Effector memory CD4-positive, alpha-beta T cell (primary cell): ENCODE measurements around the gene HCFC1R1.

Source experiments
- DNase-seq, 3 donors: peaks; one replicate each; pipeline ENCODE4 v3.0.0-alpha.2; 2020
- H3K27ac ChIP-seq: 2 replicates; pipeline ENCODE4 v1.7.0; 2013; ENCODE audit warnings: mild to moderate bottlenecking, low read length, moderate library complexity; ENCODE audit not compliant: insufficient read depth, poor library complexity, severe bottlenecking
- H3K27me3 ChIP-seq: replicated peaks from 2 replicates; pipeline ENCODE4 v1.7.0; 2013; ENCODE audit warnings: mild to moderate bottlenecking, low read length; ENCODE audit not compliant: insufficient read depth, control insufficient read depth, poor library complexity, severe bottlenecking
- H3K36me3 ChIP-seq: 2 replicates; pipeline ENCODE4 v1.7.0; 2013; ENCODE audit warnings: mild to moderate bottlenecking, low read length, moderate library complexity; ENCODE audit not compliant: control insufficient read depth, insufficient read depth
- H3K4me1 ChIP-seq: 2 replicates; pipeline ENCODE4 v1.7.0; 2013; ENCODE audit warnings: low read length, mild to moderate bottlenecking; ENCODE audit not compliant: control insufficient read depth, insufficient read depth, poor library complexity, severe bottlenecking
- H3K4me3 ChIP-seq: 2 replicates; pipeline ENCODE4 v1.7.0; 2013; ENCODE audit warnings: low read length, low read depth, mild to moderate bottlenecking; ENCODE audit not compliant: insufficient read depth, poor library complexity, severe bottlenecking
- H3K9me3 ChIP-seq: 2 replicates; pipeline ENCODE4 v1.7.0; 2013; ENCODE audit warnings: mild to moderate bottlenecking, low read length, moderate library complexity; ENCODE audit not compliant: control insufficient read depth

Gene HCFC1R1

GRCh38 chr16:3065742-3066439 lies 42.1 kb upstream of the HCFC1R1 start:
- peaks cover 18% of the 10 kb centered on the region for H3K36me3 ChIP-seq
- no peaks in the 10 kb centered on the region for H3K27me3 ChIP-seq
- no peaks in the 10 kb centered on the region for H3K9me3 ChIP-seq
- peak overlapping the region; percentile 87 for H3K4me3 ChIP-seq
- peak overlapping the region; percentile 97 for H3K27ac ChIP-seq
- H3K4me1 ChIP-seq = peaks cover 38% of the 10 kb centered on the region
- DNase-seq = no peak

- H3K4me1 ChIP-seq = peaks cover 32% of the 10 kb centered on the region
- peaks cover 18% of the 10 kb centered on the region for H3K36me3 ChIP-seq
- peak within 1 kb of the TSS; percentile 97 for H3K27ac ChIP-seq
- no peaks in the 10 kb centered on the region for H3K27me3 ChIP-seq
- peak within 1 kb of the TSS; percentile 87 for H3K4me3 ChIP-seq
- DNase-seq = peak; percentile 55 to 73 (median 56)
- H3K9me3 ChIP-seq = no peaks in the 10 kb centered on the region
These were observed 41.5 kb upstream of the HCFC1R1 start, which contains the start of gene IL32 for GRCh38 chr16:3065069-3065741. IL32 (plus strand) TSS chr16:3065640; CDS start chr16:3065812, 172 bp downstream.

GRCh38 chr16:3063625-3064386 lies 40.1 kb upstream of the HCFC1R1 start:
- H3K9me3 ChIP-seq = no peaks in the 10 kb centered on the region
- H3K27me3 ChIP-seq = no peaks in the 10 kb centered on the region
- no peak for DNase-seq
- H3K27ac ChIP-seq = peak overlapping the region; percentile 97
- H3K4me3 ChIP-seq = no peak overlapping the region
- peaks cover 28% of the 10 kb centered on the region for H3K4me1 ChIP-seq
- H3K36me3 ChIP-seq = peaks cover 10% of the 10 kb centered on the region

DNA sequence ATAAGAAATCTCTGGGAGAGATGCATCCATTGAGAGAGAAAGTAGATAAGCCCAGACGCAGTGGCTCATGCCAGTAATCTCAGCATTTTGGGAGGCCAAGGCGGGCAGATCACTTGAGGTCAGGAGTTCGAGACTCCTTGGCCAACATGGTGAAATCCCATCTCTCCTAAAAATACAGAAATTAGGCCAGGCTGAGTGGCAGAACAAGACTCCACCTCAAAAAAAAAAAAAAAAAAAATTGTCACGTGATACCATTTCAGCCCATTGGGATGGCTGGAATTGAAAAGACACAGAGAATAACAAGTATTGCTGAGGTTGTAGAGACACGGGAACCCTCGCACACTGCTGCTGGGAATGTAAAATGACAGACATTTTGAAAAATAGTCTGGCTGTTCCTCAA lies 38.8 kb upstream of the HCFC1R1 start:
- Histone ChIP-seq H3K9me3 (no peaks in the 10 kb centered on the region), H3K27me3 (no peaks in the 10 kb centered on the region), H3K36me3 (no peaks in the 10 kb centered on the region), H3K27ac (no peak overlapping the region), H3K4me3 (no peak overlapping the region), H3K4me1 (peaks cover 26% of the 10 kb centered on the region)
- no peak for DNase-seq

DNA sequence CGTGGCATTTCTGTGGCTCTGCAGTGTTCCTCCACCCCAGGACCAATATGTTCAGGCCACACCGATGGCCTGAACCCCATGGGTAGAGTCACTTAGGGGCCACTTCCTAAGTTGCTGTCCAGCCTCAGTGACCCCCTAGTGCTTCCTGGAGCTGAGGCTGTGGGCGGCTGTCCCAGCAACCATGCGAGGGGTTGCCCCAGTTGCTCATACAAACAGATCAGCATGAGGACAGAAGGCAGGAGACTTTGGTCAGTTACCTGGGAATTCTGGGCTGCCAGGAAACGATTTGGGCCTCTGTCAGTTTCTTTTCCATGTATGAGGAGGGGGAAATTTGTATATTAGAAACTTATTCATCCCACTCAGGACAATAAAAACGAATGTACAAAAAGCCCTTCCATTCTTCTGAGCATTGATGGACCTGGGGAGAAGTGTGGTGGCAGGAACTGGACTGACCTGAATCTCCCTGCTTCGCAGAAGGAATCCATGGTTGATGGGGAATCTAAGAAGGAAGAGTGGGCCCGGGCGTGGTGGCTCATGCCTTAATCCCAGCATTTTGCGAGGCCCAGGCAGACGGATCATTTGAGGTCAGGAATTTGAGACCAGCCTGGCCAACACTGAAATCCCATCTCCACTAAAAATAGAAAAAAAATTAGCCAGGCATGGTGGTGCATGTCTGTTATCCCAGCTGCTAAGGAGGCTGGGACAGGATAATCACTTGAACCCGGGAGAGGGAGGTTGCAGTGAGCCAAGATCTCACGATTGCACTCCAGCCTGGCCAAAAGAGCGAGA lies 36.8 kb upstream of the HCFC1R1 start:
- Histone ChIP-seq H3K36me3 (no peaks in the 10 kb centered on the region), H3K4me1 (peaks cover 37% of the 10 kb centered on the region), H3K27me3 (no peaks in the 10 kb centered on the region), H3K9me3 (no peaks in the 10 kb centered on the region), H3K4me3 (no peak overlapping the region), H3K27ac (no peak overlapping the region)
- no peak for DNase-seq

- H3K4me1 ChIP-seq = peaks cover 43% of the 10 kb centered on the region
These were observed 36.0 kb upstream of the HCFC1R1 start for GRCh38 chr16:3059723-3060242.

GRCh38 chr16:3059041-3059722 lies 35.4 kb upstream of the HCFC1R1 start:
- Histone ChIP-seq H3K9me3 (no peaks in the 10 kb centered on the region), H3K36me3 (no peaks in the 10 kb centered on the region), H3K27ac (peak overlapping the region; percentile 88), H3K27me3 (no peaks in the 10 kb centered on the region), H3K4me1 (peaks cover 41% of the 10 kb centered on the region), H3K4me3 (peak overlapping the region; percentile 94)
- peak; percentile 75 to 82 (median 76) for DNase-seq

More at GRCh38 chr16:3059723-3060242, 36.0 kb upstream of the HCFC1R1 start:
- Histone ChIP-seq H3K27ac (peak overlapping the region; percentile 88), H3K27me3 (no peaks in the 10 kb centered on the region), H3K36me3 (no peaks in the 10 kb centered on the region), H3K4me3 (peak overlapping the region; percentile 94), H3K9me3 (no peaks in the 10 kb centered on the region)
- DNase-seq = no peak

DNA sequence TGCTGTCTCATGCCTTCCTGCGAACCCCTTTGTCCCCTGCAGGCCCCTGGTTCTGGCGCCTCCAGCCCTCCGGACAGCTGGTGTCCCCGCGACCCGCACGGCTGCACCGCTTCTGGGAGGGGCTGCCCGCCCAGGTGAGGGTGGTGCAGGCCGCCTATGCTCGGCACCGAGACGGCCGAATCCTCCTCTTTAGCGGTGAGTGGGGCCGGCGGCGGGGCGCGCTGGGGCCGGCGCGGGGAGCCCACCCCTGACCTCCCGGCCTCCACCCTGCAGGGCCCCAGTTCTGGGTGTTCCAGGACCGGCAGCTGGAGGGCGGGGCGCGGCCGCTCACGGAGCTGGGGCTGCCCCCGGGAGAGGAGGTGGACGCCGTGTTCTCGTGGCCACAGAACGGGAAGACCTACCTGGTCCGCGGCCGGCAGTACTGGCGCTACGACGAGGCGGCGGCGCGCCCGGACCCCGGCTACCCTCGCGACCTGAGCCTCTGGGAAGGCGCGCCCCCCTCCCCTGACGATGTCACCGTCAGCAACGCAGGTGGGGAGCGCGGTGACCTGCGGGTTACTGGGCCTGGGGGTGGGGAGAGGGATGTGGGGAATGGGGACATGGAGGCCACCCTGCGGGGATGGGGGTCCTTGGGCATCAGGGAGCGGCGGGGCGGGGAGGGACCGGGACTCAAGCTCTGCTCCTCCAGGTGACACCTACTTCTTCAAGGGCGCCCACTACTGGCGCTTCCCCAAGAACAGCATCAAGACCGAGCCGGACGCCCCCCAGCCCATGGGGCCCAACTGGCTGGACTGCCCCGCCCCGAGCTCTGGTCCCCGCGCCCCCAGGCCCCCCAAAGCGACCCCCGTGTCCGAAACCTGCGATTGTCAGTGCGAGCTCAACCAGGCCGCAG lies 34.6 kb upstream of the HCFC1R1 start:
- H3K27ac ChIP-seq = peak overlapping the region; percentile 88
- H3K27me3 ChIP-seq = no peaks in the 10 kb centered on the region
- H3K9me3 ChIP-seq = no peaks in the 10 kb centered on the region
- H3K36me3 ChIP-seq = no peaks in the 10 kb centered on the region
- DNase-seq = peak in 1 of 3 donors; percentile 32
- H3K4me1 ChIP-seq = peaks cover 41% of the 10 kb centered on the region
- H3K4me3 ChIP-seq = peak overlapping the region; percentile 94
